Jurkat, Clone E6-1 (cell line): ENCODE measurements around the gene DENND1A.
A peak's percentile ranks its signal among the peaks of the same experiment; 100 is the strongest.
"Not testable (repeated sequence)": the region's sequence is repeated elsewhere in the genome, so short reads cannot be mapped to it uniquely, and the experiment has no call there.

Source experiments
- DNase-seq: peaks from one replicate; pipeline ENCODE4 v3.0.0-alpha.2; 2011; ENCODE audit warnings: low read depth, low spot score
- H3K4me3 ChIP-seq: 2 replicates; pipeline ENCODE4 v1.5.1; 2011; ENCODE audit warnings: mild to moderate bottlenecking, low read length, control low read depth, moderate library complexity

Gene DENND1A

GRCh38 chr9:123408313-123409262 lies 521.3 kb downstream of the DENND1A start:
- H3K4me3 ChIP-seq, result no peak overlapping the region
- DNase-seq, result no peak

- DNase-seq, result no peak
- no peak overlapping the region for H3K4me3 ChIP-seq
These were observed 522.6 kb downstream of the DENND1A start for GRCh38 chr9:123407217-123407851.

- DNase-seq, result no peak
- no peak overlapping the region for H3K4me3 ChIP-seq
These were observed 523.2 kb downstream of the DENND1A start for GRCh38 chr9:123406691-123407216.

- no peak overlapping the region for H3K4me3 ChIP-seq
- DNase-seq, result peak; percentile 15
These were observed 523.9 kb downstream of the DENND1A start for GRCh38 chr9:123406016-123406415.

- DNase-seq, result no peak
- H3K4me3 ChIP-seq, result no peak overlapping the region
These were observed 526.9 kb downstream of the DENND1A start for GRCh38 chr9:123402981-123403509.

- no peak overlapping the region for H3K4me3 ChIP-seq
- peak; percentile 23 for DNase-seq
These were observed 527.9 kb downstream of the DENND1A start for GRCh38 chr9:123401879-123402513.

- H3K4me3 ChIP-seq, result no peak overlapping the region
- DNase-seq, result no peak
These were observed 528.9 kb downstream of the DENND1A start for GRCh38 chr9:123400926-123401503.

- DNase-seq, result no peak
- H3K4me3 ChIP-seq, result no peak overlapping the region
These were observed 530.0 kb downstream of the DENND1A start for GRCh38 chr9:123399803-123400378.

- DNase-seq, H3K4me3 ChIP-seq: not testable (repeated sequence)
These were observed 531.0 kb downstream of the DENND1A start for GRCh38 chr9:123398938-123399337.

- no peak overlapping the region for H3K4me3 ChIP-seq
- no peak for DNase-seq
These were observed 532.0 kb downstream of the DENND1A start for GRCh38 chr9:123397975-123398374.

GRCh38 chr9:123395689-123396511 lies 534.0 kb downstream of the DENND1A start:
- H3K4me3 ChIP-seq, result no peak overlapping the region

GRCh38 chr9:123395276-123395688 lies 534.6 kb downstream of the DENND1A start:
- no peak overlapping the region for H3K4me3 ChIP-seq
- DNase-seq, result no peak

More at GRCh38 chr9:123395689-123396511, 534.0 kb downstream of the DENND1A start:
- no peak for DNase-seq

GRCh38 chr9:123394291-123395235 lies 535.4 kb downstream of the DENND1A start:
- no peak overlapping the region for H3K4me3 ChIP-seq
- DNase-seq, result no peak

- H3K4me3 ChIP-seq, result no peak overlapping the region
These were observed 537.1 kb downstream of the DENND1A start for GRCh38 chr9:123392802-123393201.

GRCh38 chr9:123391946-123392345 lies 538.0 kb downstream of the DENND1A start:
- DNase-seq, result no peak
- H3K4me3 ChIP-seq, result no peak overlapping the region

More at GRCh38 chr9:123392802-123393201, 537.1 kb downstream of the DENND1A start:
- no peak for DNase-seq

GRCh38 chr9:123391233-123391632 lies 538.7 kb downstream of the DENND1A start:
- H3K4me3 ChIP-seq, result no peak overlapping the region
- DNase-seq, result no peak
